Fibroblast of lung (primary cell): Measurements from ENCODE around the gene SDSL.

Experiments used
- CTCF ChIP-seq, 2 donors: IDR thresholded peaks in 1 of 2; conservative IDR thresholded peaks in 1 of 2; 1 replicate in 1 of 2; 2 replicates in 1 of 2; pipeline ENCODE4 v1.5.1; 2011 to 2012; ENCODE audit warnings: low read length in 2 of 2, control low read depth in 1 of 2, inconsistent platforms in 1 of 2, low read depth in 1 of 2, mild to moderate bottlenecking in 1 of 2
- EZH2 ChIP-seq: IDR thresholded peaks from 2 replicates; pipeline ENCODE4 v1.5.1; 2012; ENCODE audit warnings: low read length, control low read depth, mild to moderate bottlenecking; ENCODE audit errors: missing control alignments

DNA sequence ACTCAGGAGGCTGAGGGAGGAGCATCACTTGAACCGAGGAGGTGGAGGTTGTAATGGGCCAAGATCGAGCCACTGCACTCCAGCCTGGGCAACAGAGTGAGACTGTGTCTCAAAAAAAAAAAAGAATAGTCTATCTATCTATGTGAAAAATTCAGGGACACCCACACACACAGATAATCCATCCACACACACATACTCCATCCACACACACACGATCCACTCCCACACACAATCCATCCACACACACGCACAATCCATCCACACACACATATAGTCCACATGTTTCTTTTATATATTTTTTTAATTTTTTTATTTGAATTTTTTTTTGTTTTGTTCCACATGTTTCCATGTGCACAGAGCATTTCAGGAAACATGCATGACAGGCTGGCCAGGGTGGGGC lies 21.8 kb upstream of the SDSL start:
- TF ChIP-seq CTCF (conservative IDR thresholded peaks at IDR 0.05 in 1 of 2, IDR thresholded peaks at IDR 0.05 in 1 of 2; ENCODE audit: low read depth in 1 of 2, low read length in 2 of 2) (no peak), EZH2 (no peak)
